Sigmoid colon (tissue), 7 donors: ENCODE data around the gene PRDX6. TPM values are rescaled to one million over a fixed set of nuclear protein-coding genes. Genes with fewer than 3 reads are reported as not detected.
A peak's percentile ranks its signal among the peaks of the same experiment; 100 is the strongest.
"Not testable (repeated sequence)": the region's sequence is repeated elsewhere in the genome, so short reads cannot be mapped to it uniquely, and the experiment has no call there.

Experiments
- DNase-seq: peaks from one replicate; pipeline ENCODE4 v3.0.0-alpha.2; 2019
- H3K27ac ChIP-seq, 4 donors: fragments of 200-600 bp; sonication (generic); one replicate each; pipeline ENCODE4 v1.5.1; 2016 to 2019; ENCODE audit warnings: mild to moderate bottlenecking in 1 of 4
- H3K27me3 ChIP-seq, 3 donors: fragments of 200-600 bp; sonication (generic); one replicate each; pipeline ENCODE4 v1.5.1; 2019; ENCODE audit warnings: mild to moderate bottlenecking in 1 of 3
- H3K36me3 ChIP-seq, 4 donors: fragments of 200-600 bp; sonication (generic); one replicate each; pipeline ENCODE4 v1.5.1; 2016 to 2019
- H3K4me1 ChIP-seq, 4 donors: fragments of 200-600 bp; sonication (generic); one replicate each; pipeline ENCODE4 v1.5.1; 2017 to 2019
- H3K4me3 ChIP-seq, 4 donors: fragments of 200-600 bp; sonication (generic); one replicate each; pipeline ENCODE4 v1.5.1; 2017 to 2019; ENCODE audit warnings: mild to moderate bottlenecking in 2 of 4, moderate library complexity in 1 of 4
- H3K9me3 ChIP-seq, 4 donors: fragments of 200-600 bp in 3 of 4; sonication (generic) in 3 of 4; one replicate each; pipeline versions ENCODE4 v1.5.1 to v1.6.1; 2013 to 2019
- CTCF ChIP-seq, 4 experiments: fragments of 450-650 bp in 3 of 4; fragments of 200-600 bp in 1 of 4; IDR thresholded peaks; one replicate each; pipeline ENCODE4 v1.5.1; 2016 to 2019; ENCODE audit warnings: antibody characterized with exemption in 4 of 4, mild to moderate bottlenecking in 3 of 4, moderate library complexity in 2 of 4
- EP300 ChIP-seq, 4 donors: sonication (generic); formaldehyde crosslinking; IDR thresholded peaks; one replicate each; pipeline ENCODE4 v1.6.1; 2017; ENCODE audit warnings: antibody characterized with exemption in 4 of 4
- POLR2A ChIP-seq, 2 donors: fragments of 450-650 bp; IDR thresholded peaks; one replicate each; pipeline ENCODE4 v1.6.1; 2016; ENCODE audit warnings: antibody characterized with exemption in 2 of 2, mild to moderate bottlenecking in 2 of 2, moderate library complexity in 2 of 2
- POLR2AphosphoS5 ChIP-seq, 4 donors: sonication (generic); formaldehyde crosslinking; IDR thresholded peaks; one replicate each; pipeline ENCODE4 v1.6.1; 2017; ENCODE audit warnings: antibody characterized with exemption in 4 of 4
- WGBS, 2 donors: extraction: QIAGEN DNeasy Blood & Tissue Kit; methylation state at CpG; one replicate each; pipeline ENCODE4 v1.1.7; 2013; 5-methylcytosine and 5-hydroxymethylcytosine counted together
- intact Hi-C: fragments of 100-400 bp; cut with DNase I; formaldehyde crosslinking; loops from one replicate; pipeline ENCODE4 v1.15.1; 2023
- polyA plus RNA-seq, 3 donors: library from polyadenylated mRNA; stranded (reverse); fragments of 200-250 nt; gene quantifications; one replicate each; pipeline ENCODE4 v1.2.3, GENCODE V29; 2013
- total RNA-seq, 4 donors: library from RNA; depleted of rRNA; stranded (reverse); fragments of >200 nt; gene quantifications; one replicate each; pipeline ENCODE4 v1.1.0, GENCODE V29; 2016
- donor health status: healthy with polysubstance abuse.
- donor health status: Bipolar disorder and iron deficiency.
- donor health status: healthy.

The PRDX6 gene
- total and polyA plus RNA-seq, 7 donors = 128 to 804 (median 205) TPM

DNA sequence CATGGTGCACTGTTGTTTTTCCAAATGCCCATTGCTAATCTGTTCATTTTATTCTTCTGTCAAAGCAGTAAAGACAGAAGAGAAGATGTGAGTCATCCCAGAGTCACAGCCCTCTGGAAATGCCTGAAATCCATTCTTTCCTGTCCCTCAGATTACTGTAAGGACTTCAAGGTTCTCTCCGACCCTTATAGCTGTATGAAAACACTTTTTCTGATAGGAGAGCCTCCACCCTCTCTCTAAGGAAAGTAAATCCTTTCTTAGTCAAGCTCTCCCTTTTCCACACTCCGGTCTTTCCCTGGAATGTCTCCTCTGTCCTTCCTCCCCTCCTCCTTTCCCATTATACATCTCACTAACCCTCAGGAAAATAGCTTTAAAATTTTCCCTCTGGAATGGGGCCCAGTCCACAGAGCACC, 3.5 kb upstream of the PRDX6 start:
- intact Hi-C loops = loop anchor here (2.0 to 10.0 kb wide), 2 partner anchors 21 to 391 kb away; partner anchors contain the start of genes GAS5 and ZBTB37
- no peaks in the 10 kb centered on the region for H3K36me3 ChIP-seq
- peak overlapping the region in 3 of 4 donors; percentile 9 to 99 (median 18) for H3K27ac ChIP-seq
- H3K9me3 ChIP-seq = peaks cover 0 to 7% (median 0%) of the 10 kb centered on the region in 4 donors
- H3K27me3 ChIP-seq = no peaks in the 10 kb centered on the region
- H3K4me3 ChIP-seq = no peak overlapping the region
- TF ChIP-seq POLR2A (IDR thresholded peaks at IDR 0.05) (no peak), POLR2AphosphoS5 (IDR thresholded peaks at IDR 0.05) (no peak), EP300 (IDR thresholded peaks at IDR 0.05) (no peak), CTCF (IDR thresholded peaks at IDR 0.05) (no peak)
- DNase-seq = no peak
- 70 to 79% methylated on average over 2 of the region's 2 CpGs for WGBS, 2 donors
- peaks cover 0 to 28% (median 26%) of the 10 kb centered on the region in 4 donors for H3K4me1 ChIP-seq

DNA sequence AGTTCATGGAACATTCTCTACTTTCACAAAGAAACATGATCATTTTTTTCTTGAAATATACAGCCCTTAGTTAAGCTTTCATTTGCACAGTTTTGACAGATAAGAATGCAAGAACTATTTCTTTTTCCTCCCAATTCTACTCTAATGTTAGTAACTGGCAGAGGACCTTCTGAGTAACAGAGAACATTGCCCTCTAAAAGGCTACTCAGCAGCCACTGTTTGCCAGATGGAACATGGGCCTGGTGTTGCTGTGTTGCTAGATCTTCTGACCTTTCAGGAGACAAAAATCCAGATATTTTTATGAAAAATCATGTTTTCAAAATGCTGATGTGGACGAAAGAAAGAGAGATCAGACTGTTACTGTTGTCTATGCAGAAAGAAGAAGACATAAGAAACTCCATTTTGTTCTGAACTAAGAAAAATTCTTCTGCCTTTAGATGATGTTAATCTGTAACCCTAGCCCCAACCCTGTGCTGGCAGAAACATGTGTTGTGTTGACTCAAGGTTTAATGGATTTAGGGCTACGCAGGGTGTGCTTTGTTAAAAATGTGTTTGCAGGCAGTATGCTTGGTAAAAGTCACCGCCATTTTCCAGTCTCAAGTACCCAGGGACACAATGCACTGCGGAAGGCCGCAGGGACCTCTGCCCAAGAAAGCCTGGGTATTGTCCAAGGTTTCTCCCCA, 2.9 kb upstream of the PRDX6 start:
- TF ChIP-seq POLR2AphosphoS5 (IDR thresholded peaks at IDR 0.05) (no peak), EP300 (IDR thresholded peaks at IDR 0.05) (no peak), POLR2A (IDR thresholded peaks at IDR 0.05) (no peak), CTCF (IDR thresholded peaks at IDR 0.05) (no peak)

GRCh38 chr1:173474780-173475421, 2.2 kb upstream of the PRDX6 start:
- not testable (repeated sequence) for H3K4me3 ChIP-seq, H3K9me3 ChIP-seq, H3K27me3 ChIP-seq, H3K36me3 ChIP-seq, DNase-seq
- peak overlapping the region; percentile 14 to 99 (median 99) for H3K27ac ChIP-seq
- intact Hi-C loops = loop anchor here (10.0 kb wide), 1 partner anchor 390 kb away; the partner anchor contains the start of genes GAS5 and ZBTB37
- H3K4me1 ChIP-seq = peaks cover 0 to 41% (median 39%) of the 10 kb centered on the region in 4 donors
- whole genome bisulfite sequencing, 2 donors = 20 to 72% methylated on average over 17 of the region's 17 CpGs

More for the DNA sequence above, 2.9 kb upstream of the PRDX6 start:
- peak overlapping the region; percentile 14 to 99 (median 58) for H3K27ac ChIP-seq
- H3K4me1 ChIP-seq = peaks cover 0 to 34% (median 32%) of the 10 kb centered on the region in 4 donors
- WGBS, 2 donors = 28 to 82% methylated on average over 5 of the region's 5 CpGs
- H3K4me3 ChIP-seq = no peak overlapping the region
- no peaks in the 10 kb centered on the region for H3K36me3 ChIP-seq
- no peaks in the 10 kb centered on the region for H3K27me3 ChIP-seq
- peaks cover 0 to 7% (median 0%) of the 10 kb centered on the region in 4 donors for H3K9me3 ChIP-seq
- no peak for DNase-seq
- intact Hi-C loops = loop anchor here (10.0 kb wide), 1 partner anchor 391 kb away; the partner anchor contains the start of genes GAS5 and ZBTB37

GRCh38 chr1:173475564-173476196, 1.5 kb upstream of the PRDX6 start:
- H3K27me3 ChIP-seq = no peaks in the 10 kb centered on the region
- H3K9me3 ChIP-seq = peaks cover 0 to 4% (median 0%) of the 10 kb centered on the region in 4 donors
- peak overlapping the region; percentile 82 to 99 (median 99) for H3K27ac ChIP-seq
- H3K4me1 ChIP-seq = peaks cover 0 to 46% (median 45%) of the 10 kb centered on the region in 4 donors
- peaks cover 0 to 6% (median 0%) of the 10 kb centered on the region in 4 donors for H3K36me3 ChIP-seq
- TF ChIP-seq EP300 (IDR thresholded peaks at IDR 0.05) (no peak), CTCF (IDR thresholded peaks at IDR 0.05) (no peak), POLR2A (IDR thresholded peaks at IDR 0.05) (peak in 1 of 2 donors; percentile 7)
- 12 to 43% methylated on average over 5 of the region's 5 CpGs for WGBS, 2 donors
- peak overlapping the region in 3 of 4 donors; percentile 81 to 92 (median 89) for H3K4me3 ChIP-seq
- intact Hi-C loops = loop anchor here (2.0 to 10.0 kb wide), 2 partner anchors 45 to 389 kb away; partner anchors contain the start of genes GAS5 and ZBTB37
- no peak for DNase-seq
